Suppressor macrophage treated with lipopolysaccharide for 4 hours (primary cell): ENCODE results near the gene PIGK.

Source experiments
- DNase-seq: peaks from one replicate; pipeline ENCODE4 v3.0.0-alpha.2; 2020

The PIGK gene

GRCh38 chr1:77089756-77090155 lies 129.5 kb downstream of the PIGK start:
- no peak for DNase-seq

- no peak for DNase-seq
These were observed 134.1 kb downstream of the PIGK start for GRCh38 chr1:77085109-77085508.

GRCh38 chr1:77084457-77084856 lies 134.8 kb downstream of the PIGK start:
- no peak for DNase-seq

- DNase-seq = no peak
These were observed 137.4 kb downstream of the PIGK start for GRCh38 chr1:77081834-77082233.

GRCh38 chr1:77076759-77077158 lies 142.5 kb downstream of the PIGK start:
- DNase-seq = no peak

GRCh38 chr1:77068013-77068412 lies 151.2 kb downstream of the PIGK start:
- no peak for DNase-seq

- DNase-seq = no peak
These were observed 153.4 kb downstream of the PIGK start for GRCh38 chr1:77065693-77066342.

- DNase-seq = no peak
These were observed 155.0 kb downstream of the PIGK start for GRCh38 chr1:77064246-77064645.

- no peak for DNase-seq
These were observed 156.1 kb downstream of the PIGK start for GRCh38 chr1:77063118-77063517.

- DNase-seq = no peak
These were observed 158.1 kb downstream of the PIGK start for GRCh38 chr1:77061162-77061561.

- no peak for DNase-seq
These were observed 159.2 kb downstream of the PIGK start for GRCh38 chr1:77060000-77060399.

- DNase-seq = no peak
These were observed 161.1 kb downstream of the PIGK start for GRCh38 chr1:77057994-77058585.

- DNase-seq = no peak
These were observed 162.7 kb downstream of the PIGK start for GRCh38 chr1:77056525-77056924.

GRCh38 chr1:77051425-77051824 lies 167.8 kb downstream of the PIGK start:
- no peak for DNase-seq

GRCh38 chr1:77048615-77049005 lies 170.6 kb downstream of the PIGK start:
- no peak for DNase-seq

GRCh38 chr1:77047978-77048614 lies 171.1 kb downstream of the PIGK start:
- DNase-seq = no peak

- no peak for DNase-seq
These were observed 171.7 kb downstream of the PIGK start for GRCh38 chr1:77047575-77047974.

- no peak for DNase-seq
These were observed 174.9 kb downstream of the PIGK start for GRCh38 chr1:77044133-77044849.

- peak; percentile 4 for DNase-seq
These were observed 178.4 kb downstream of the PIGK start for GRCh38 chr1:77040826-77041225.

- no peak for DNase-seq
These were observed 179.5 kb downstream of the PIGK start for GRCh38 chr1:77039739-77040138.

- no peak for DNase-seq
These were observed 180.1 kb downstream of the PIGK start for GRCh38 chr1:77039111-77039510.
